Stimulated activated CD4-positive, alpha-beta T cell treated with anti-CD3 and anti-CD28 coated beads, Interleukin-12 subunit alpha, Interleukin-12 subunit beta, amount 100 ng/mL, for 4 hours (primary cell): Measurements from ENCODE around the gene WBP2.

Source experiments
- DNase-seq: peaks from one replicate; pipeline ENCODE4 v3.0.0-alpha.2; 2020

The WBP2 gene

DNA sequence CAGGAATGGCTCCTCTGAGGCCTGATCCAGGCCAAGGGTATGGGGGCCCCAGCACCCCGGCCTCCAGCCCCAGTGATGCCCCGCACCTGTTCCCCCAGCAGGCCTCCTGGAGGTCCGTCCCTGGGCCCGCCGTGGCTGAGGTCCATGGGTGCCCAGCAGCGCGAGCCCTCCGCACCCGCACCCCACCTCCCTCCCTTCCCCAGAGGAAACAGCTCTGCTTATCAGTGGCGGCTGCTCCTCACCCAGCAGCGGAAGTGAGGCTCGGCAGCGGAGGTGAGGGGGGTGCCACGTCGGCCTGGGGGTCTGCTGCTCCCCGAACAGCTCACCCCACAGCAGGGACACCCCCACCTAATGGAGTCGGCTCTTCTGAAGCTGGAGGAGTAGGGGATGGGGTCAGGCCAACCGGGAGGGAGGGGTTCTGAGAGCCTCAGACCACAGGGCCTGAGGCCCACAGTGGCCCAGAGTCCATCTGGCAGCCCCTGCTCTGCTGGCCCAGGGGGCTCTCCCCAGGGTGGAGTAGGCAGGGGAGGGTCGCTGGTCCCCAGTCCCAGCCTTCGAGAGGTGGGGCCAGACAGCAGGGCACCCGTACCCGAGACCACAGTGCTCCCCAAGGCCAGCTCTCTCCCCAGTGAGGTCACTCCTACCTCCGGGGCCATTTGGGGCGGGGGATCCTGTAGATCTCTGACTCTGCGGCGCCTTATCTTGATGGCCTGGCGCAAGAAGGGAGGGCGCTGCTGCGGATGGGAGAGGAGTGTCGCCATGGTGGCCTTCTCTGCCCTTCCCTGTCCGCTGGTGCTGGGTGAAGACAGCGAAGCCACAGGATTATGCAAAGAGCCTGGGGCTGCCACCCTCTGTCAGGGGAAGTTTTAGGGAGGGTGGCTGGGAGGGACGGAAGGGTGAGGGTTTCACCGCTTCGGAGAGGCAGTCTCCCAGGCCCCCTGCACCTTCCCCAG lies 11.3 kb downstream of the WBP2 start, which contains the start of gene UNC13D:
Gene UNC13D (minus strand): TSS at position 828 of the 953 bp plus-strand sequence. CDS start 67 bp downstream, at position 761.
- peak; percentile 53 for DNase-seq

DNA sequence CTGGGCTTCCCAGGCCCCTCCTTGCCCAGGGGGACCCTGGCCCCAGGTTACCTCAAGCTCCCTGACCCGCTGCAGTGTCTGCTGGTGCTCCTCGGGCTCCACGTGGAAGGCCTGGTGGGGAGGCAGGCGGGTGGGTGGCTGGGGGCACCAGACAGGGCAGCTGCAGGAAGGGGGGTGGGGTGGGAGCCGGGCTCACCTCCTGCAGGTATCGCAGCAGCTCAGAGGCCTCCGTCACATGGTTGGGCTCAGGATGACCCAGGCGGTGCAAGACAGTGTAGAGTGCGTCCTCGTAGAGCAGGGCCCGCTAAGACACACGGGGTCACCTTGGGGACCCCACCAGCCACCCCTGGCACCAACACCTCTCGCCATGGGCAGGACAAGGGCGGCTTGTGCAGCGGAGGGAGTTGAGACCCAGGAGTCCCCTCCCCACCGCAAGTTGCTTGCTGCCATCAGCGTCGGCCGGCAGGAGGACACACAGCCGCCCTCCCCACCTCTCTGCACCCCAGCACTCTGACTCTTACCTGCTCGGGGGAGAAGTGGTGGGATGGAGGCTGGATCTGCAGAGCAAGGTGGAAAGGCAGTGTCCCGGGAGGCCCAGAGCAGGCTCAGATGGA lies 12.1 kb downstream of the WBP2 start:
- no peak for DNase-seq

DNA sequence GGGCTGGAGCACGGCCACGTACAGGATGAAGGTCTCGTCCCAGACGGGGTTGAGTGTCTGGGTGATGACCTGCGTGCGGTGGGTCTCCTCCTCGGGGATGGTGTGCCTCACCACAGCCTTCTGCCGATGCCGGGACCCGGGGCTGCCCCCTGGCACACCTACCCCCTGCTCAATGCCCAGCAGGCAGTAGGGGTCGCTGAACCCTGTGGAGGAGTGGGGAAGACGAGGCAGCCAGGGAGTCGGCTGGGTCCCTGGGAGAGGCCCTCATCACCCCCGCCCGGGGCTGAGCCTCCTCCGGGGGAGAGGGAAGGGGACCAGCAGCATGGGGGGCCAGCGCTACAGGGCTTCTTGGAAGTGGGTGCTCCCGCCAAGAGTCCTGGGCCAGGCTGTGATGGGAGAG lies 12.7 kb downstream of the WBP2 start:
- DNase-seq: no peak

DNA sequence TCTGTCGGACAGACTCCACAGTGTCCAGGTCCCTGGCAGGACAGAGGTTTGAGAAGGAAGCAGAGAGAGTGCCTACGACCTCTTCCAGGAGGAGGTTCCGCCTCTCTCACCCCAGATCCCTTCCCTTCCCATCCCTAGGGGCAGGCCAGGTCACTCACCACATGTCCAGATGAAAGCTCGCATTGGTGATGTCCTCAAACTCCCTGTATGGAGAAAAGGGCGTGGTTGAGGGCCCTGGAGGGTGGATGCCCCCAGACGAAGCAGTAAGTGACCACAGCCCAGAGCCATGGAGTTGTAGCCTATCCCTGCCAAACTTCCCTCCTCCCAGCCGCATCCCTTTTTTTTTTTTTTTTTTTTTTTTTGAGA lies 14.4 kb downstream of the WBP2 start:
- DNase-seq: no peak

DNA sequence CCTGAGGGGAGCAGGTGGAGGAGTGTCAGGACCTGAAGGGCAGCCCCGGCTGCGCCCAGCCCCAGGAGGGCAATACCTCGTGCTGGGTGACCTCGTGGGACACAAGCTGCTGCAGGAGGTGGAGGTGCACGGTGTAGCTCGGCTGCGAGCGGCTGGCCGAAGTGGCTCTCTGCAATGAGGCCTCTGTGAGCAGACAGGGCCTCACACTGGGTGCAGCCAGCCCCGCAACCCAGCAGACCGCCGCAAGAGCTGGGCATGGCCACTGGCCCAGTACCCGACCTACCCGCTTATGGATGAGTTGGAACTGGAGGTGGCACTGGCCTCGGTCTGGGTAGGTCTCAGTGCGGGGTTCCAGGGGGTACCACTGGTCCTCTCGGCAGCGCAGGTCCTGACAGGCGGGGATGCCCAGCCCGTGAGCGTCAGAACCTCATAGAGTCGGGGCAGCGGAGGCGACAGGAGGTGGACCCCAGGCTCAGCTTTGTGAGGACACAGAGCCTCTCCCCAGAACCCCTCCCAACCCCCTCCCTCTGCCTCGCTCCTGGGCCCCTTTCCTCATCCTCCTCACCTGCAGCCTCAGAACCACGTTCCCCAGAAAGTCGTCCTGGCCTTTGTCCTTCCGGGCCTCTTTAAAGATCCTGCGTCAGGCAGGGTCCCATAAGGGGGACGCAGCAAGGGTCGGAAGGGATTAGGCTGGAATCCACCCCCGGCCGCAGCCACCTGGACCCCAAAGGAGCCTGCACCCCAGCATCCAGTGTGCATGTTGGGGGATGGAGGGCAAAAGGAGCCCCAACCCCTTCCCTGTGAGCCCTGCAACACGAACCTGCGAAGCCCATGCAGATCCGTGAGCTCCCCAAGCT lies 15.0 kb downstream of the WBP2 start:
- DNase-seq: no peak

DNA sequence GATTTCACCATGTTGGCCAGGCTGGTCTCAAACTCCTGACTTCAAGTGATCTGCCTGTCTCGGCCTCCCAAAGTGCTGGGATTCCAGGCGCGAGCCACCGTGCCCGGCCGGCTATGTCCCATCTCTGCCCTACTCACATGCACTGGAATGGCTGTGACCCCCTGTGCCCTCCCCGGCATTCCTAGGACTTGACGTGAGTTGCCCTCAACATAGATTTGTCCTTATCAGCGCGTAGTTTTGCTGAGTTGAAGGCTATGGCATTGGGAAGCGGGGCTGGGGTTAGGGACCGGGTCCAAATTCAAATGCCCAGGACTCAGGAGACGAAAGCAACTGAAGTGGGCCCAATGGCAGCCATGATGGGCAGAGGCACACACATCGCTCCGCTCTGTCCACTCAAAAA lies 16.7 kb downstream of the WBP2 start:
- no peak for DNase-seq

DNA sequence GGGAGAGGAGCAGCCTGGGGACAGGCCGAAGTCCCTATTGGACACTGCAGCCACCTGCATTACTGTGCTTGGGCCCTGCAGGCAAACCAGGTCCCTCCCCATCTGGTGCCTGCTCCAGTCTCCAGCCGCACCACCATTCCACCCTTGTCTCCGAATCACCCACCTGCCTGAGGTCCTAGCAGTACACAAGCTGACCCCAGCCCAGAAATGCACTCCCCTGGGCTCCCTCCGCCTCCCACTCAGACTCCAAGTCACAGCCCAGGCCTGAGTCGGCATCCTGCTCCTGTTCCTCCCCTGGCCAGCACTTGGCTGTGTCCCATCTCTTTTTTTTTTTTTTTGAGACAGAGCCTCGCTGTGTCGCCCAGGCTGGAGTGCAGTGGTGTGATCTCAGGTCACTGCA lies 17.2 kb downstream of the WBP2 start:
- DNase-seq: no peak

DNA sequence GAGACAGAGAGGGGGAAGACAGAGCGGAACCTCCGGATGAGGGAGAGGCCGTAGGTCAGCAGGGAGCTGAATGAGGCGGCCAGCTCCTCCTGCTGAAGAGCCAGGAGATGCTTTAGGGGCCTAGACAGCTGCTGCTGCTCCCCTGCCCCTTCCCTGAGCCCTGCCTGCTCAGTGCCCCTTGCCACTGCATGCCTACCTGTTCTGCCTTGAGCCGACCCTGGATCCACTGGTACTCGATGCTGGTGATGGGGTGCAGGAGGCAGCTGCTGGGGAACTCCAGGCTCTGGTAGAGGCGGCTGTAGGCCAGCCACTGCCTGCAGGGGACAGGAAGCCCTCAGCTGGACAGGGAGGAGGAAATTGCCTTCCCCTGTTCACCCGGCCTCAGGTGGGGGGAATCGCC lies 18.5 kb downstream of the WBP2 start:
- no peak for DNase-seq

DNA sequence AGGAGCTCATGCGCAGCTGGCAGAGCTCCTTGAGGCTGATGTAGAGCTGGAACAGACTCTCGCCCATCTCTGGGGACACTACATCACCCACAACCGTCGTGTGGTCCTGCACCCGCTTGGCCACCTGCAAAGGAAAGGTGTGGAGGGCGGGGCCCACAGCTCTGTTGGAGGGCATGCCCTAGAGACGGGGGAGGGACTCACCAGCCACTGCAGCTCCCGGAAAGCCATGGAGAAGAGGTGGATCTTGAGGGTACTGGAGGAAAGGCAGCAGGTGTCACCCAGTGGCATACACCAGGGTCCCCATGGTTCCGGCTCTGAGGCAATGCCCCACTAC lies 19.5 kb downstream of the WBP2 start:
- no peak for DNase-seq

DNA sequence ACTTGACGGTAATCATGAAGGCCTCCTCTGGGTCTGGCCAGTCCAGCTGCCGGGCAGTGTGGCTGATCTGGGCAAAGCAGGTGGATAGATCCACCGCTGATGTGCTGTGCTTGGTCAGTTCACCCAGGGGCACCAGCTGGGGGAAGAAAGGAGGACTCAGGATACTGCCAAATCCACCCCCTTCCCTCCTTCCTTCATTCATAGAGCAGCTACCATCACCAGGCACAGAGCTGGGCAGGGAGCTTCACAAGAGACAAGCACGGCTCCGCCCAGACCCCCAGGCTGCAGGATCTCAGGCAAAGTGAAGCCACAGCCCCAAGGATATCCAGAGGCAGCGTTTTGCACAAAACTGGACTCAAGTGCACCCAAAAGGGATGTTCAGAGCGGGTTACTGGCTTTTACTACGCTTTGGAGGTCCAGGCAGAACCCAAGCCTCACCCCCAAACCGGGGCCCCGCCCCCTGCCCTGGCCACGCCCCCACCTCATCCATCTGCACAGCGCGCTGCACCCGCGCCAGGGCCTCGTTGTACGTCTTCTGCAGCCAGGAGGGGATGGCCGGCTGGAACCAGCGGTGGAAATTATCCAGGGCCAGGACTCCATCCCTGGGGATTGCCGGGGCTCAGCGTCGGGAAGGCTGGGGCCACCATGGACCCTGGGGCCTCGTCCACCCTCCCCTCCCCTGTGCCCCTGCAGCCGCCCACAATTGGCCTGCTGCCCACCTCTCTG lies 20.0 kb downstream of the WBP2 start:
- DNase-seq: no peak

DNA sequence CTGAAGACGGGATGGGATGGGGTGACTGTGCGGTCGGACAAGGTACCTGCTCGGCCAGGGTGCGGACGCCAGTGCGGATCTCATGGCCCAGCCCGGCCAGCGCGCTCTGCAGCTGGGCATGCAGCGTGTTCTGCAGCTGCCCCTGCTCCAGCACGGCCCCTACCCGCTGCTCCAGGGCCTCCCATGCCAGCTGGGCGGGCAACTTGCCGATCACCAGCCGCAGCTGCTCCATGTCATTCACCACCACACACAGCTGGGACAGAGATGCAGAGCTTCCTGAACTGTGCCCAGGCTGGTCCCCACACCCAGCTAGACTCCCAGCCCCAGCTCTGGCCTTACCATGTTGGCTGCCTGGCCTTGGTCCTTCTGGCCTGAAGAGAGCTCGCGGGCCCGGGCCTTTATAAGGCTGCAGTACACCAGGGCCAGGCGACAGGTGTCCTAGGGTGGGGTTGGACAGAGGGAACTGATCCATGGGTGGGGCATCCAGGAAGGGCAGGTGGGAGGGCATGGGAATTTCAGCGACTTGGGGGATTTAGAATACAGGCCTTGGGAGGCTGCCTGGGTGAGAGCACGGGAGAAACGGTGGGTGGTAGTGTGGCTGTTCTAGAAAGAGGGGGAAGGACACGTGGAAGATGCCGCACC lies 20.7 kb downstream of the WBP2 start:
- no peak for DNase-seq

DNA sequence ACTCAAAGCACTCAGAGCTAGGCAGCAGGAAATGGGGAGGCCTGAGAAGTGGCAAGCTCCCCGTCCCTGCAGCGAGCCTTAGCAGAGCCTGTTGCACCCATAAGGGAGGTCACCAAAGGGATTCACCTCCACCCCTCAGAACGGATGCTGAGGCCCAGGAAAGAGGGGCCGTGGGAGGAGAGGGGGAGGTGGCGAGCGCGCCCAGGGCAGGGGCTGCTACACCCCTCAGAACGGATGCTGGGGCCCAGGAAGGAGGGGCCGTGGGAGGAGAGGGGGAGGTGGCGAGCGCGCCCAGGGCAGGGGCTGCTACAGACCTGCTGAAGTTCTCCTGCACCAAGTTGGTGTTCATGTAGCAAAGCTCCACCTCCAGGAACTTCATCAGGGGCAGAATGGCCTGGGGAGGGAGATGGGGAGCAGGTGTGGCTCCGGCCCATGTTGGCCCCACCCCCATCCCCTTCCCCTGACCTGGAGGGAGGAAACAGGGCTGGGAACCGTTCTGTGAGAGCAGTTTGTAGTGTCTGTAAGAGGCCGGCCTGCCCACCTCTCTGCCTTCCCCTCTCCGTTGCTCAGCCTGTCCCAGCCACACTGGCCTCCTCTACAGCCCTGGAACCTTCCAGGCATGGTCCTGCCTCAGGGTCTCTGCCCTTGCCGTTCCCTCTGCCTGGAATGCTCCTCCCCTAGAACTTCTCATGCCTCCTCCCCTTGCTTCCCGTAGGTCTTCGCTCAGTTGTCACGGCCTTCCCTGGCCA lies 22.3 kb downstream of the WBP2 start:
- no peak for DNase-seq

DNA sequence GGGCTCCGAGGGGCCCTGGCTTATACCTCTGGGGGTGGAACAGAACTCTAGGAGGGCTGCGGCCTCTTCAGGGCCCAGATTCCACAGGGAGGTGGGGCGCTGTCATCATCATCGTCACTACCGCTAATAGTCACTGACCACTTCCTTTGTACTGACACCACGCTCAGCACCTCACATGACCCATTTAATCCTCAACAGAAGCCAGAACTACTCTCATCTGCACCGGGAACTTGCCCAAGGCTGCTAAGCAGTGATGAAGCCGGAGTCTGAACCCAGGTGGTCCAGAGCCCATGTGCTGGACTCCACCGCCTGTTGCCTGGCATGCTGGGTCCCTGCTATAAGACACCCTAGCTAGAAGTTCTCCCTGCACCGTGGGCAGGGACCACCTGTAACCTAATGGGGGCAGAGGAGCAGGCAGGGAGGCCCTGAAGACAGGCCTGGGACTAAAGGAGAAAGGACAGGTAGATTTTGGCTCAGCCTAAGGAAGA lies 22.9 kb downstream of the WBP2 start:
- DNase-seq: no peak

DNA sequence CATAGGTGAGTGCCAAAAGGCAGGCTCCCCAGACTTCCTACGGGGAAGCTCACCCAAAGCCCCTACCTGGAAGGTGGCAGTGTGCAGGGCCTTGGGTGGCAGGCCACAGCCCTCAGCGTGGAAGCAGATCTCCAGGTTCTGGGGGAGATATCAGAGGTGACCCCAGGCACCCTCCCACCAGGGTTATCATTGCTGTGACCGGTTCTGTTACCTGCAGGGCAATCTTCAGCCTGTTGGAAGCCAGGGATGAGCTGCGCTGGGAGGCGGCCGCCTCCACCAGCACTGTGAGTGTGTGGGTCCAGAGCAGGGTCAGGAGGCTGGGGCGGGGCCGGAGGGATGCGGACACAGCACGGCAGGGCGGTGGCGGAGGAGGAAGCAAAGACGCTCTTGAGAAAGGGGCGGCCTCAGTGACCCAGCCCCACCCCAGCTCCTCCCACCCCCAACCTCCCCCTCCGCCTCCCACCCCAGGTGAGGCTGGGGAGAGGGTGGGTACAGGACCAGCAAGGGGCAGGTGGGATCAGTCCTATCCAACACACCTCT lies 24.0 kb downstream of the WBP2 start:
- no peak for DNase-seq

DNA sequence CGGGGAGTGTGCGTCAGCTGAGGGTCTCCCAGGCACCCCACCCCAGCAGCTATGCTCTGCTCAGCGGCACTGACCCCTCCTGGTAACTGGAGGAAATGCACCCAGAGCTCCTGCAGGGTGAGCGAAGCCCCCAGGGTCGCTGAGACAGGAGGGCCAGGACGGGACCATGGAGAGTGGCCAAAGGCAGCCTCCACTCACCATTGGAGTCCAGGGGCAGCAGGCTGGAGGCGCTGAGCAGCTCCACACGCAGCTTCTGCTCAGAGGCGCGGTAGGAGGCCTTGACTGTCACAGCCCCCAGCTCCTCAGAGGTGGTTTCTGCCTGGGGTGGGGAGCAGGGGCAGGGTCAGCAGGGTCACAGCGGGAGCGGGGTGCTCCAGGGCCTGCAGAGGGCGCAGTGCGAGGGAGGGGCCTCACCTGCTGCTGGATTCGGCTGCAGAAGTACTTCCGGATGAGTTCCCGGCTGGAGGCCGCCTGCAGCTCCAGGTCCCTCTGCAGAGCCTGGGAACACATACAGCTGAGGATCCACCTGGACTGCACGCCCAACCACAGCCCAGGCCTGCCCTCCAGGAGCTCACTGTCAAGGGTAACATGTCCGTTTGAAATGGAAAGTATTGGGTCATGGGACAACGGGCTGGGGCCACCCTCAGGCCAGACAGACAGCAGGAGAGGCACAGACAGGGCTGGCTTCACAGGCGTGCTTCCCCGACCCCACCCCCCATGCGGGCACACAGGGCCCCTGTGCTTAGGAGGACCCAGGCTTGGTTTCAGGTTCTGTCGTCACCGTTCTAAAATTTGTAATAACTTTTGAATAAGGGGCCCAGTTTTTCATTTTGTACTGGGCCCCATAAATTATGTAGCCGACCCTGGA lies 24.7 kb downstream of the WBP2 start:
- peak; percentile 38 for DNase-seq

DNA sequence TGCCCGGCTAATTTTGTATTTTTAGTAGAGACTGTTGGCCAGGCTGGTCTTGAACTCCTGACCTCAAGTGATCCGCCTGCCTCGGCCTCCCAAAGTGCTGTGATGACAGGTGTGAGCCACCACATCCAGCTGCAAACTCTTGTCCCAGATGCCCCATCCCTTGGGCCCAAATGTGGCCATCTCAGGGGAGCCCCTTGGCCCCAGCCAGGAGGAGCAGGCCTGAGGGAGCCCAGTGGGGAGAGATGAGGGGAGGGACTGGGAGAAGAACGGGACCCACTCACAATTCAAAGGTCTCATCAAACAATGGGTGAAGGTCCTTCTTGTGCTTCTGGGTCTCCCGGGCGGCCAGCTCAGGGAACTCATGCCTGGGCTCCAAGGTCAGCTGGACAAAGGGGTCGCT lies 25.4 kb downstream of the WBP2 start:
- DNase-seq: no peak

DNA sequence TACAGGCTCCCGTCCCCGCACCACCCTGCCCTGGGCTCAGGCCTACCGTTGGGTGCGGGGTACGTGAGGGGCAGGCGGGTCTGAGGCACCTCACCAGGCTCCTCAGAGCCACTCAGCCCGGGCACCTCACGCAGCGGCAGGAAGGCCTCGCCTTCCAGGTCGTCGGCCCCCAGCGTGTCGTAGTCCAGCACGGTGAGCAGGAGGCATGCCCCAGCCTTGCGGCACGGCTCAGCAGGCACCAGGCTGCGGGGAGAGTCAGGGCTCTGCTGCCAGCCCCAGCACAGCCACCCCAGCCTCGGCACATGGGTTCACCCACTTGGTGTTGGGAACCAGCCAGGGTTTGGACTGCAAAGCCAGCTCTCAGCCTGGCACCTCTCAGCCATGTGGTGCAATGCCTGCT lies 26.4 kb downstream of the WBP2 start:
- no peak for DNase-seq

DNA sequence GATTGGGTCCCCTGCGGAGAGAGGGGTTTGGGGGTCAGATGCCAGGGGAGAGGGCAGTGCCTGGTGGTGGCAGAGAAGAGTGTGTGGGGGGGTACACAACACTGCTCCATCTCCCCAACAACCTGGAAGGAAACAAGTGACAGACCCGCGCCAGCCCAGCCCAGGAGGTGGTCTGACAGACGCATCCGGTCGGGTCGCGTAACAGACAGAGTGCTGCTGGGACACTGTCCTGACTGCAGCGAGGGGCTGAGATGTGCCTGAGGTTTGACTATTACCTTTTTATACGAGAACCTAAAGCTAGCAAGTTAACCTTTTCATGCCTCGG lies 27.1 kb downstream of the WBP2 start:
- DNase-seq: no peak

DNA sequence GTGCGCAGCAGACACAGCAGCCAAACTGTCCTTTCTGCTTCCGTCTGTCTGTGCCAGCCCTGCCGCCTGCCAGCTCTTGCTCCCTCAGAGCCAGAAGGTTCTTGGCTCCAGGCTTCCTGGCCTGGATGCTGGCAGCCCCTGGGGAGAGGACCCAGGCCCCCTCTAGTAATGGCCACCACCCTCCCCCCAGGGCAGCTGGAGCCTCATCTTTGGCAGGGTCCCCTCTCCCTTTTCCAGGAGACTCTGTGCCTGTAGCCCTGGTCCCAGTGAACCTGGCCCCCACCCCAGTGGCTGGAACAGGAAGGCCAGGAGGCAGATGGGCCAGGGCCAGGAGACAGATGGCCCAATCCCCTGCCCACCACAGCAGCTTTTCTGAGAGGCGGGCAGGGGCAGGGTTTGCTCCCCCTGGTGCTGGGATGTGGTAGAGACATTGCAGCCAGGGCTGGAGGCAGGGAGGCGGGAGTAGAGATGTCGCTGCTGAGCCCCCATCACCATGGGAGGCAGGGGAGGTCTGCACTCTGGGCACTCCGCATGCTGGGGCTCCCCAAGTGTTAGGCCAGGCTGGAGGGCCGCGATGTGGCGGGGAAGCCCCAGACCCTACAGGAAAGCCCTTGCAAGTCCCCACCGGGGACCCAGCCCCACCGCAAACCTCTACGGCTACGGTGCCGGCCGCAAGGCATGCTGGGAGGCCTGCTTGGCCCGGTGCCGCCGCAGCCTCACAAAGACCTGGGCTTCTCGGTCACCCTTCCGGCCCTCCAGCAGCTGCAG lies 27.6 kb downstream of the WBP2 start:
- DNase-seq: peak; percentile 61
